HG03025 (cell line): ENCODE data around the gene DVL2.

Experiments
- ATAC-seq: cut with Tn5 transposase; IDR thresholded peaks from one replicate; pipeline ENCODE4 v1.9.1; 2021; ENCODE audit warnings: mild to moderate bottlenecking, moderate library complexity; ENCODE audit not compliant: unreplicated experiment, low FRiP score

The DVL2 gene

DNA sequence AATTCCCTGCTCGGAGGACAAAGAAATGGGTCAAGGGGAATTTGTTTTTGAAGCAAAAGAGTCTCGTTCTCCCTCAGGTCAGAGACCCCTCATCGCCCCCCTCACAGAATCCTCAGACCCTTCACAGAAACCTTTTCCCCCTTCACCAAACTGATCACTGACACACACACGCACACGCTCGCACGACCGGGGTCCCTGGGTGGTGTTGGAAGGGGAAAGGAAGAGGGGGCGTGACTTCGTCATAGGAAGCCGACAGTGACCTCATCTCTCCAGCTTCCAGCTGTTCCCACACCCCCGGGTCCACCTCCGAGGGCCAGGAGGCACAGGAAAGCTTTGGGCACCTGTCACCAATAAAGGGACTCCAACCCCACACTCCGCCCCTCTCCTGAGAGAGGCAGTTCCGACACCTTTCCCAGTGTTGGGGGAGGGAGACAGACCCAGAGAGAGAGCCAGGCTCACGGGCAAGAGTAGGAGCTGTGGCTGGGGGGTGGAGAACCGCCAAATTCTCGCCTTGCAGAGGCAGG lies 56.3 kb downstream of the DVL2 start:
- ATAC-seq = no peak

DNA sequence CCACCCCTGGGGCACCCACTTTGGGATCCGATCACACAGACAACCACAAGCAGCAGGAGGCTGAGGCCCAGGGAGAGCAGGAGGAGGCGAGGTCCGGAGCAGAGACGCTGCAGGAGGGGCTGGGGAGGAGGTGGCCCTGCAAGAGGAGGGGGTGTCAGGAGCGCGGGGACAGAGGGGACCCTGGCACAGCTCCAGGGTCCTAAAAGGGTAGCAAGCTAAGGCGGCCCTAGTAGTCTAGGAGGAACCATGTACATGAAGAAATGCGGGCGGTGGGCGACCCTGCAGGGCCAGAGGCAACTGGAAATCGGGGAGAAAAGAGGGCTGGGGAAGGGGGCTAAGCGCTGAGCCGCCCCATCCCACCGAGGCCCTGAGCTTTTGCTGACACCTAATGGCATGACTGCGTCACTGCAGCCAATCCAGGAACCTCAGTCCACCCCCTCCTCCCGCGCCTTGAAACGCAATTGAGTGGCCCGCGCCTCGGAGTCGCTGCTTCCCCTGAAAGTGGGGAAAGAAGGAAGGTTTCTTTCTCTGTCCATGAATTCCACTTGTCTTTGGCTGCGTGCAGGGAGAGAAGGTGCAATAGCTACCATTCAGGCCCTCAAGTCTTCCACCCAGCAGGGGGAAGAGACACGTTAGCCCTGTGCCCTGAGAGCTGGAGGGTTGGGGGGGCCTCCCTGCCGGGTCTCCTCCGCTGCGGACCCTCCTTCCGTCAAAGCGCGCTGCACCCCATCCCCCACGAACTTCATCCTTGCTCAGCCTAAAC lies 56.9 kb downstream of the DVL2 start:
- ATAC-seq = no peak

DNA sequence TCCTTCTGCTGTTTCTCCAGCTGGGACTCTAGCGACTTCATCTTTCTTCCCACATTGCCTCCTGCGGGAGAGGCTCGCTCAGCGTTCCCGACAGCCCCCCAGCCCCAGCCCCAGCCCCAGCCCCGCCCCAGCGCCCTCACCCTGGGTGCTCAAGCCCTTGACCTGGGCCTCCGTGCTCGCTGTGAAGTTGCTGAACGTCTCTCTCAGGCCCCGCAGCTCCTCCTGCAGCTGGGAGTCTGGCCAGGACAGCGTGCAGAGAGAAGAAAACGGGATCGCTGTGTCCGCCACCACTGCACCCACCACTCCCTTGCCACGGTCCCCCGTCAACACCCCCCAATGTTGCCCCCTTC lies 57.5 kb downstream of the DVL2 start:
- ATAC-seq = no peak

DNA sequence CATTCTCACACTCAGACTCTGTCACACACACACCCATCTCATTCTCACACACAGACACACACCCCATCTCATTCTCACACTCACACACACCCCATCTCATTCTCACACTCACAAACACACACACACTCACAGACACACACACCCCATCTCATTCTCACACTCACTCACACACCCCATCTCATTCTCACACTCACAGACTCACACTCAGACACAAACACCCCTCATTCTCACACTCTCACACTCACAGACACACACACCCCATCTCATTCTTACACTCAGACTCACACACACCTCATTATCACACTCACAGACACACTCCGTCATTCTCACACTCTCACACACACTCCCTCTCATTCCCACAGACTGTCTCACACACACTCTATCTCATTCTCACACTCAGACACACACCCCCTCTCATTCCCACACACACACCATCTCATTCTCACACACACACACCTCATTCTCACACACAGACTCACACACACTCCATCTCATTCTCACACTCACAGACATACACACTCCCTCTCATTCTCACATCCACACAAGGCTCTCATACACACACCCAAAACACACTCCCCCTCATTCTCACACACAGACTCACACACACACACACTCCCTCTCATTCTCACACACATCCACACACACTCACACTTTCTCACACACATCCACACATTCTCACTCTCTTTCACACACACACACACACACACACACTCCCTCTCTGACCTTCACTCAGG lies 58.0 kb downstream of the DVL2 start:
- no peak for ATAC-seq
